CD4-positive, alpha-beta T cell treated with Interleukin-6 for 4 hours (primary cell): ENCODE data around the gene KCNMA1.

Experiments
- DNase-seq: peaks from one replicate; pipeline ENCODE4 v3.0.0-alpha.2; 2020; ENCODE audit warnings: mixed read lengths

Gene KCNMA1

DNA sequence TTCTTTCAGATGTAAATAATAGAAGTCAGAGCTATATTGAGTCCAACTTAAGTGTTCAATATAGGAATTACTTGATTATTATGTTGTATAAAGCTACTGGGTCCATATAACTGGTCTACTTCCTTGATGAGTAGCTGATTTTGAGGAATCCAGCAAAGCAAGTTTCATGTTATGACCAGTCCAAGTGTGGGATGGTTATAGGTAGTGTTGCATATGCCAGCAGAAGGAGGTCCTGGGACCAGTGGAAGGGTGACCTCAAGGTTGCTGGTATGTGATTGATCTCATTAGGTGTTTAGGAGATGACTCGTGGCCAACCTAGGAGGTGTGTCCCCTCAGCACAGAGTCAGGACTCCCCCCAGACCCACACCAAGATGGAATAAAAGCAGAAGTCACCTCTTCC lies 551.5 kb downstream of the KCNMA1 start:
- DNase-seq: no peak

GRCh38 chr10:77085344-77085743 lies 552.3 kb downstream of the KCNMA1 start:
- no peak for DNase-seq

- no peak for DNase-seq
These were observed 553.0 kb downstream of the KCNMA1 start for GRCh38 chr10:77084431-77085144.

GRCh38 chr10:77082601-77083252 lies 554.9 kb downstream of the KCNMA1 start:
- no peak for DNase-seq

DNA sequence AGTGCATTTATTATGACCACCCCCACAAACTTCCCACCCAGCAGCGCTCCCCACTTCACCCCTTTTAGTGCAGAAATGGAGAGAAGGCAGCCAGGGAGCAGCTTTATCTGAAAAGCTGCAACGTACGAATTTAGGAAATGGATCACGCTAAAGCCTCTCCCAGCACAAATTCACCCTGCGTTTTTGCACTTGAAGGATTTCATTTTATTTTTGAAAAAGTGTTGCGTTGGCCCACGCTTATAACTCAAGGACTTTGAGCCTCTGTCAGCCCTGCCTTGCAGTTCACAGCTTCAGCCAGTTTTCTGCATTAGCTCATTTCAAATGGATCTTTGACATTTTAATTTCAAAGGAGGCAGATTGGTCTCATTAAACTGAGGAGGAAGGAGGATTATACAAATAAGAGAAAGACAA lies 556.1 kb downstream of the KCNMA1 start:
- no peak for DNase-seq

DNA sequence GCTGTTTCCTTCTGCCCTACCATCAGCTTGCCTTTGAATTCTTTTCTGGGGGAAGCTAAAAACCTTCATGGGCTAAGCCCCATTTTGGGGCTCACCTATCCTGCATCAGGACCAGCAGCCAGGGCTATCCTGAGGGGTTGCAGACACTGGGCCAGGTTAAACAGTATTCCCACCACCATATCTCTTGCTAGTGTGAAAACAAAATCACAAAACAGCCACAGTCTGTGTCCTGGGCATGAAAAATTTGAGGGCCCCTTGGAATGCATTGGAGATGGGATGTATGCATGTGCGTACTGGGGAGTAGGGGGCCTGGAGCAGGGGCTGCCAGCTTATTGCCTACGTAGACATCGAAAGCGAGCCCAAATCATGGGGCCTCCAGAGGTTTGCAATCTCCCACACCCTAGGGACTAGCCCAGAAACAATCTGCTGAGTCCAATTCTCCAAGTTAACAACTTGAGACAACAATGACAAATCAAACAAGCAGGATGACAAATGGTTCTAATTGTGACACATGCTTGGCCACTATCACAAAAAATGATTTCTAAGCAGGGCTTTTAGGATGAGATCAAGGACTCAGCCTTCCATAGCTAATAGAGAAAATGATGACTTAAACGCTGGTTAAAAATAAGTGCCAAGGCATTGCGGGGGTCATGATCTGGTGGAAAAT lies 557.1 kb downstream of the KCNMA1 start:
- no peak for DNase-seq

DNA sequence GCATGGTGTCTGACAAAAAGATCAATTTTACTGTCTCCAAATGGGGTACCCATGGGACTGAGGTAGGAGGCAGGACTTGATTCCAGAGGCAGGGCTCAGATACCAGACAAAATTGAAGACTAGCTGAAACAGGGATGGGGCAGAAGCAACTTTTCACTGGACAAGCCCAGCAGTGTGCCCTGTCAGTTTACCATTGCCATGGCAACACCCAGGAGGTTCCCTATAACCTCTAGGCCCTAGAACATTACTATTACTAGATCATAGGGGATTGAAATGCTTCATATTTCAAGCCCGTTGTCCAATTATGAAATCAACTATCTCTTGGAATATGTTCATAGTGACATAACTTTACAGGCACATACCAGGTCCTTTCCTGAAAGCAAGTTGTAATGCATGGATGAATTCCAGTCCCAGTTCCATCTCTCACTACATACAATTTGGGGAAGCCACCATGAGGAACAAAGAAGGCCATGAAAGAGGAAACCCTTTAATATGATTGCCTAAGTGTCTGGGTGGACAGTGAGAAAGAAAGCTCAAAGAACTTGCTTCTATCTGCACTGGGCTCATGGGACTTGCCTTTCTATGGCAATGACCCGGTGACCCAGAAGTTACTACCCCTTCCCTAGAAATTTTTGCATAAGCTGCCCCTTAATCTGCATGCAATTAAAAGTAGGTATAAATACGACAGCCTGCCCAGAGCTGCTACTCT lies 557.9 kb downstream of the KCNMA1 start:
- no peak for DNase-seq

- no peak for DNase-seq
These were observed 560.2 kb downstream of the KCNMA1 start for GRCh38 chr10:77077316-77077945.

- DNase-seq: no peak
These were observed 561.7 kb downstream of the KCNMA1 start for GRCh38 chr10:77075926-77076325.

DNA sequence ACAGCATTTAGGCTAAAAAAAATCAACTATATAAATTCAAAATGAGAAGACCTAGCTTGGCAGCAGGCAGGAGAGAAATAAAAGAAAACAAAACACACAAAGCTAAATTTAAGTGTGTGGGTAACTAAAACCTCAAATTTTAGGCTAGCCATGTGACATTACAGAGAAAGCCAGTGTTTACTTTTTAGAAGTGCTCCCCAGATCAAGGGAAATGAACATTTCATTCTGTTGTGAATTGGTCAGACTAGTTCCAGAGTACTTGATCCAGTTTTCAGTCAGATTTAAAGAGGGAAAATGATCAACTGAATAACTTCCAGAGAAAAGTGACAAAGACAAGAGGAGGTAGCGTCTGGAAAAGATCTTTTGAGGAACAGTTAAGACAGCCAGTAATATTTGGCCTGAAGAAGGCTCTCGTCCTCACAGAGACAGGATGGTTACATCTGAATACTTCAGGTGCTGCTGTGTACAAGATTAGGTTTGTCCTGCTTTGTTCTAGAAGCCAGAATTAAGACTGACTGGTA lies 563.4 kb downstream of the KCNMA1 start:
- DNase-seq: no peak

GRCh38 chr10:77073663-77073960 lies 564.0 kb downstream of the KCNMA1 start:
- no peak for DNase-seq

- DNase-seq: no peak
These were observed 564.6 kb downstream of the KCNMA1 start for GRCh38 chr10:77072836-77073662.

GRCh38 chr10:77072361-77072835 lies 565.2 kb downstream of the KCNMA1 start:
- DNase-seq: no peak

DNA sequence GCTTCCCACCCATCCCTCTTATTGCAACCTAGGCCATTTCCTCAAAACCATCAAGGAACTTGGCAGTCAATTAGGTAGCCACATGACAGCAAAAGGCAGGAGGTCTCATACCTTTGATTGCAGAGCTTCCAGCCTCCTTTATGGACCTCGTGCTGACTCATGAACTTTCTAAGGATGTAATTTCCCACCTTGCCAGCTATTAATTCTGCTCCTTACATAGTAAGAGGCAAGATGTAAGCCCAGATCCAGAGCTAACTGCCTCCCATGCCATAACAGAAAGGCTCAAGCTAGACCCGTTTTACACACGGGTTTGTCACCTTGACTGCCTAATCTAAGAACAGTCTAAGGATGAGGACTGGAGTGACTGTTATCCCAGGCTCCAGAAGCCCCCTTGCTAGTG lies 565.7 kb downstream of the KCNMA1 start:
- DNase-seq: no peak

GRCh38 chr10:77071001-77071511 lies 566.6 kb downstream of the KCNMA1 start:
- DNase-seq: no peak

GRCh38 chr10:77070346-77070745 lies 567.3 kb downstream of the KCNMA1 start:
- no peak for DNase-seq

- no peak for DNase-seq
These were observed 568.6 kb downstream of the KCNMA1 start for GRCh38 chr10:77068969-77069368.

GRCh38 chr10:77068272-77068671 lies 569.3 kb downstream of the KCNMA1 start:
- DNase-seq: no peak

- DNase-seq: no peak
These were observed 575.2 kb downstream of the KCNMA1 start for GRCh38 chr10:77062381-77062780.

DNA sequence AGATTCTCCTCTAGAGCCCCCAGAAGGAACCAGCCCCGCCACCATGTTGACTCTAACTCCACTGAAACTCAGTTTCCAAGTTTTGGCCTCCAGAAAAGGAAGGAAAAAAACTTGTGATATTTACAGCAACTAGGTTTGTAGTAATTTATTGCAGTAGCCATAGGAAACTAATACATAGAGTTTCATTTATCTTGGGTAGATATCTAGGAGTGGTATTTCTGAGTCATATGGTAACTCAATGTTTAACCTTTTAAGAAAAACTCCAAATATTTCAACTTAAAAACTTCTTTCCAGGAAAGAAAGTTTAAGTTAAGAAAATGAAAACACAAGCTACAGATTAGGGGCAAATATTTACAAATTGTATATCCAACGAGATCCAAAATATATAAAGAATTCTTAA lies 576.7 kb downstream of the KCNMA1 start:
- no peak for DNase-seq

DNA sequence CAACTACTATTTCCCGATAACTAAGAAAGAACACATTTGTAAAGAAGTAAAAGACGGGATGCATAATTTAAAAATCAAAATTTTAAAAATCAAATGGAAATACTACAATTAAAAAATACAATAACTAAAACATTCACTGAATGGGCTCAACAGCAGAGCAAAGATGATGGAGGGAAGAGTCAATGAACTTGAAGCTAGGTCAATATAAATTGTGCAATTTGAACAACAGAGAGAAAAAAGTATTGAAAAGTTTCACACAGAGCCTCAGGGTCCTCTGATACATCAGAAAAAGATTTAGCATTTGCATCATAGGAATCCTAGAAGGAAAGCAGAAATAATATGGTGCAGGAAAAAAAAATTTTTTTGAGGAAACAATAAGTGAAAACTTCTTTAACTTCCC lies 581.0 kb downstream of the KCNMA1 start:
- DNase-seq: no peak

- DNase-seq: no peak
These were observed 585.0 kb downstream of the KCNMA1 start for GRCh38 chr10:77052593-77052992.
